ENCODE results near the gene KLHDC7A.

DNA sequence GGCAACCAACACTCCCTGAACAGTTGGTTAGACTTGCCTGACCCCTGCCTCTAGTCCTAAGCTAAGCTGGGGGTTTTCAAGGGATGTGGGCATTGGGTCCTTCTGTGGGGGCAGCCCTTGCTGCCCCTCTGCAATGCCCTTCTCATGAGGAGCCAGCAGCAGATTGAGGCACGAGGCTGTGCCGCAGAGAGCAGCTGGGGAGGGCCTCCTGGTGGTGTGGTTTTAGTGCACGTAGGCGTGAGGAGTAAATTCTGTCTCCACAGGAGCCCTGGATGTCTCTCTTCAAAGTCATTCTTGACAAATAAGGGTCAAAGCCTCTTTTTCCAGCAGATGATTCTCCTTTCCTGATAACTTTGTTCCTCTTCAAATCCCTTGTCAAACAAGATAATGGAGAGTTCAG, 31.8 kb upstream of the KLHDC7A start:
- TF ChIP-seq, protein P1, sequence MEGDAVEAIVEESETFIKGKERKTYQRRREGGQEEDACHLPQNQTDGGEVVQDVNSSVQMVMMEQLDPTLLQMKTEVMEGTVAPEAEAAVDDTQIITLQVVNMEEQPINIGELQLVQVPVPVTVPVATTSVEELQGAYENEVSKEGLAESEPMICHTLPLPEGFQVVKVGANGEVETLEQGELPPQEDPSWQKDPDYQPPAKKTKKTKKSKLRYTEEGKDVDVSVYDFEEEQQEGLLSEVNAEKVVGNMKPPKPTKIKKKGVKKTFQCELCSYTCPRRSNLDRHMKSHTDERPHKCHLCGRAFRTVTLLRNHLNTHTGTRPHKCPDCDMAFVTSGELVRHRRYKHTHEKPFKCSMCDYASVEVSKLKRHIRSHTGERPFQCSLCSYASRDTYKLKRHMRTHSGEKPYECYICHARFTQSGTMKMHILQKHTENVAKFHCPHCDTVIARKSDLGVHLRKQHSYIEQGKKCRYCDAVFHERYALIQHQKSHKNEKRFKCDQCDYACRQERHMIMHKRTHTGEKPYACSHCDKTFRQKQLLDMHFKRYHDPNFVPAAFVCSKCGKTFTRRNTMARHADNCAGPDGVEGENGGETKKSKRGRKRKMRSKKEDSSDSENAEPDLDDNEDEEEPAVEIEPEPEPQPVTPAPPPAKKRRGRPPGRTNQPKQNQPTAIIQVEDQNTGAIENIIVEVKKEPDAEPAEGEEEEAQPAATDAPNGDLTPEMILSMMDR (IDR thresholded peaks at IDR 0.05) = no peak
- no peak for TF ChIP-seq ZFX (IDR thresholded peaks at IDR 0.05; ENCODE audit: borderline replicate concordance)

Data from 22Rv1 (cell line).